Measurements from ENCODE around the gene ZBED2.
A peak's percentile ranks its signal among the peaks of the same experiment; 100 is the strongest.

ZBED2 gene

GRCh38 chr3:111581403-111582119, 13.6 kb downstream of the ZBED2 start:
- no peak for TF ChIP-seq CTCF (IDR thresholded peaks at IDR 0.05; ENCODE audit: insufficient read depth, low read depth, low read length, missing control alignments)
- no peak overlapping the region for H3K4me3 ChIP-seq (ENCODE audit: low read length)
- no peak for DNase-seq (ENCODE audit: low read depth)

- TF ChIP-seq CTCF (IDR thresholded peaks at IDR 0.05; ENCODE audit: insufficient read depth, low read depth, low read length, missing control alignments): no peak
- no peak overlapping the region for H3K4me3 ChIP-seq (ENCODE audit: low read length)
- DNase-seq (ENCODE audit: low read depth): no peak
Measured at GRCh38 chr3:111579495-111579894, 15.7 kb downstream of the ZBED2 start.

- no peak for TF ChIP-seq CTCF (IDR thresholded peaks at IDR 0.05; ENCODE audit: insufficient read depth, low read depth, low read length, missing control alignments)
- no peak for DNase-seq (ENCODE audit: low read depth)
Measured at GRCh38 chr3:111578867-111579266, 16.3 kb downstream of the ZBED2 start.

GRCh38 chr3:111577798-111578685, 17.1 kb downstream of the ZBED2 start:
- TF ChIP-seq CTCF (IDR thresholded peaks at IDR 0.05; ENCODE audit: insufficient read depth, low read depth, low read length, missing control alignments): peak; percentile 80
- DNase-seq (ENCODE audit: low read depth): peak; percentile 89
- H3K4me3 ChIP-seq (ENCODE audit: low read length): no peak overlapping the region

More at GRCh38 chr3:111578867-111579266, 16.3 kb downstream of the ZBED2 start:
- H3K4me3 ChIP-seq (ENCODE audit: low read length): no peak overlapping the region

GRCh38 chr3:111577113-111577512, 18.0 kb downstream of the ZBED2 start:
- no peak overlapping the region for H3K4me3 ChIP-seq (ENCODE audit: low read length)
- no peak for DNase-seq (ENCODE audit: low read depth)
- TF ChIP-seq CTCF (IDR thresholded peaks at IDR 0.05; ENCODE audit: insufficient read depth, low read depth, low read length, missing control alignments): no peak

GRCh38 chr3:111571907-111572460, 23.2 kb downstream of the ZBED2 start:
- peak; percentile 30 for DNase-seq (ENCODE audit: low read depth)
- TF ChIP-seq CTCF (IDR thresholded peaks at IDR 0.05; ENCODE audit: insufficient read depth, low read depth, low read length, missing control alignments): no peak
- H3K4me3 ChIP-seq (ENCODE audit: low read length): no peak overlapping the region

Data from epithelial cell of esophagus (primary cell).